ENCODE measurements around the gene LGALS7B. TPM values are rescaled to one million over a fixed set of nuclear protein-coding genes. Genes with fewer than 3 reads are reported as not detected.

LGALS7B gene
- total and polyA plus RNA-seq, 2 of the 8 experiments (the other 6 are each of a cell fraction or from before 2014, with no cell fraction given): 3.6 TPM; not detected in 1

DNA sequence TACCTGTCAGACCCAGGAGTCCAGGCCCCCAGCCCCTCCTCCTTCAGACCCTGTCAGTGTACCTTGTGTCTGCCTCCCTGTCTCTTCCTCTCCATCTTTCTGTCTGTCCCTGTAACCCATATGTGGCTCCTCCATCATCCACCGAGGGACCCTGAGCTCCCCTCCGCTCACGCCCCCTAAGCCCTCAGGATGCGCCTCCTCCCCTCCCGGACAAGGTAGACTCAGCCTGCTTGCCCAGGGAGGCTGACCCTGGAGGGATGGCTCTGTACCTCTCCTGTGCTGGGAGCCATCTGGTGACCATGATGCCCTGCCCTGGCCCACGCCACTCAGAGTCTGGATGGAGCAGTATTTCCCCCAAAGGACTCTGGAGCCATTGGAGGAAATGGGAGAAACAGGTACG, 43.7 kb upstream of the LGALS7B start:
- Histone ChIP-seq H4K91ac (replicated peaks; ENCODE audit: insufficient read length, low read length) (no peak overlapping the region), H3K9me3 (ENCODE audit: insufficient read depth in 2 of 2, low read depth in 1 of 2, low read length in 1 of 2) (no peaks in the 10 kb centered on the region), H3K4me1 (replicated peaks in 1 of 4; ENCODE audit: control insufficient read depth in 3 of 4, insufficient read depth in 4 of 4, low read length in 3 of 4) (no peaks in the 10 kb centered on the region; a peak in 1 of 7 replicates), H3K14ac (ENCODE audit: insufficient read length) (no peak overlapping the region), H3K27ac (ENCODE audit: low read depth, low read length) (no peak overlapping the region), H3K23me2 (ENCODE audit: low read depth, low read length) (no peaks in the 10 kb centered on the region), H2AK5ac (ENCODE audit: low read depth, low read length) (no peak overlapping the region), H2BK20ac (ENCODE audit: low read length) (no peak overlapping the region), H3K79me2 (ENCODE audit: control insufficient read depth in 1 of 2, insufficient read depth in 2 of 2, low read length in 2 of 2) (no peaks in the 10 kb centered on the region), H4K20me1 (replicated peaks in 1 of 2; ENCODE audit: control insufficient read depth in 1 of 2, insufficient read depth in 2 of 2, low read length in 2 of 2) (no peaks in the 10 kb centered on the region), H2BK15ac (ENCODE audit: low read length) (no peak overlapping the region), H2BK12ac (ENCODE audit: low read depth, low read length) (no peak overlapping the region), H3K27me3 (replicated peaks in 1 of 4; ENCODE audit: control insufficient read depth in 3 of 4, extremely low read depth in 1 of 4, insufficient read depth in 3 of 4, low read length in 3 of 4) (0 out of 7 replicates have a peak, but pooled peaks cover 0 to 4% (median 0%) of the 10 kb centered on the region in 4 experiments), H3K9ac (replicated peaks in 1 of 4; ENCODE audit: extremely low read depth in 1 of 4, low read depth in 3 of 4, low read length in 3 of 4) (no peak overlapping the region), H2BK120ac (replicated peaks; ENCODE audit: low read depth, low read length) (no peak overlapping the region), H4K8ac (ENCODE audit: extremely low read depth, insufficient read depth, low read length) (no peak overlapping the region; the same call in 1 of the 2 replicates), H3K4ac (replicated peaks; ENCODE audit: insufficient read length, low read depth, low read length) (no peak overlapping the region), H3K79me1 (ENCODE audit: low read depth, low read length) (no peaks in the 10 kb centered on the region), H3K36me3 (ENCODE audit: control insufficient read depth in 2 of 4, insufficient read depth in 4 of 4, low read length in 3 of 4) (no peaks in the 10 kb centered on the region), H3K4me3 (ENCODE audit: extremely low read depth in 1 of 4, insufficient read depth in 2 of 4, low read depth in 3 of 4, low read length in 4 of 4) (no peak overlapping the region), H3K18ac (ENCODE audit: extremely low read depth, low read length) (no peak overlapping the region), H3K56ac (replicated peaks; ENCODE audit: insufficient read length, low read depth, low read length) (no peak overlapping the region), H2AFZ (ENCODE audit: low read length) (no peak overlapping the region), H3K4me2 (ENCODE audit: insufficient read depth in 1 of 2, low read depth in 2 of 2, low read length in 2 of 2) (no peak overlapping the region), H4K5ac (ENCODE audit: insufficient read length, low read depth, low read length) (no peak overlapping the region), H2BK5ac (ENCODE audit: low read depth, low read length) (no peak overlapping the region), H3K23ac (ENCODE audit: insufficient read length) (no peak overlapping the region)
- WGBS, 2 experiments (ENCODE audit: extremely low coverage in 1 of 2, insufficient coverage in 1 of 2, insufficient read length in 1 of 2, insufficient replicate concordance in 2 of 2, low coverage in 1 of 2, low lambda C conversion rate in 2 of 2, missing lambda C conversion rate in 1 of 2): 92% methylated on average over 7 of the region's 7 CpGs; no CpG with 5 or more reads in 1 of the 2 experiments
- DNase-seq (ENCODE audit: low read depth in 1 of 2, low spot score in 2 of 2) (no peak), FAIRE-seq (no peak)
- CTCF ChIA-PET (ENCODE audit: partially characterized antibody): interaction anchor here (1.6 kb wide), 1 partner anchor 124 kb away, joined by 4 read pairs; no protein-coding TSS in a partner anchor
- POLR2A ChIA-PET (ENCODE audit: partially characterized antibody): interaction anchor here (1.3 to 1.6 kb wide), 3 partner anchors 75 to 107 kb away, joined by 3 to 5 read pairs (median 4); partner anchors contain the start of gene HNRNPL
- TF ChIP-seq FOSL1 (IDR thresholded peaks at IDR 0.05; ENCODE audit: insufficient read depth, low read depth, low read length) (no peak), YY1 (IDR thresholded peaks at IDR 0.05; ENCODE audit: low read depth, low read length) (no peak), KDM1A (IDR thresholded peaks at IDR 0.05; ENCODE audit: borderline replicate concordance, low read length) (no peak), BACH1 (IDR thresholded peaks at IDR 0.05; ENCODE audit: low read length) (no peak), ZNF274 (IDR thresholded peaks at IDR 0.05; ENCODE audit: borderline replicate concordance, extremely low read depth, low read length) (no peak), SIN3A (conservative IDR thresholded peaks at IDR 0.05 in 1 of 2, IDR thresholded peaks at IDR 0.05 in 1 of 2; ENCODE audit: low read depth in 1 of 2, low read length in 2 of 2) (no peak), MAFK (IDR thresholded peaks at IDR 0.05; ENCODE audit: low read depth, low read length) (no peak), JUN (IDR thresholded peaks at IDR 0.05; ENCODE audit: low read depth, low read length) (no peak), ASH2L (IDR thresholded peaks at IDR 0.05; ENCODE audit: low read length) (no peak), JUND (IDR thresholded peaks at IDR 0.05; ENCODE audit: low read length) (no peak)
- TF ChIP-seq, protein P1, sequence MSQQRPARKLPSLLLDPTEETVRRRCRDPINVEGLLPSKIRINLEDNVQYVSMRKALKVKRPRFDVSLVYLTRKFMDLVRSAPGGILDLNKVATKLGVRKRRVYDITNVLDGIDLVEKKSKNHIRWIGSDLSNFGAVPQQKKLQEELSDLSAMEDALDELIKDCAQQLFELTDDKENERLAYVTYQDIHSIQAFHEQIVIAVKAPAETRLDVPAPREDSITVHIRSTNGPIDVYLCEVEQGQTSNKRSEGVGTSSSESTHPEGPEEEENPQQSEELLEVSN (IDR thresholded peaks at IDR 0.05): no peak
